Fibroblast of the aortic adventitia (primary cell): ENCODE data around the gene SASH3. TPM values are rescaled to one million over a fixed set of nuclear protein-coding genes. Genes with fewer than 3 reads are reported as not detected.

Source experiments
- DNase-seq: peaks from one replicate; pipeline ENCODE4 v3.0.0-alpha.2; 2010; ENCODE audit warnings: low read depth
- H3K4me3 ChIP-seq: 2 replicates; pipeline ENCODE4 v1.5.1; 2011; ENCODE audit warnings: low read depth, mild to moderate bottlenecking, control low read depth, low read length, moderate library complexity
- CTCF ChIP-seq: IDR thresholded peaks from 2 replicates; pipeline ENCODE4 v1.5.1; 2011; ENCODE audit warnings: mild to moderate bottlenecking, low read length, control low read depth, inconsistent platforms; ENCODE audit not compliant: insufficient read depth
- total RNA-seq: library from RNA; depleted of rRNA; stranded (reverse); fragments of >200 nt; gene quantifications from 2 replicates; pipeline ENCODE4 v1.2.3, GENCODE V29; 2012; ENCODE audit warnings: low replicate concordance

The SASH3 gene
- total RNA-seq, 1 donor: not detected

DNA sequence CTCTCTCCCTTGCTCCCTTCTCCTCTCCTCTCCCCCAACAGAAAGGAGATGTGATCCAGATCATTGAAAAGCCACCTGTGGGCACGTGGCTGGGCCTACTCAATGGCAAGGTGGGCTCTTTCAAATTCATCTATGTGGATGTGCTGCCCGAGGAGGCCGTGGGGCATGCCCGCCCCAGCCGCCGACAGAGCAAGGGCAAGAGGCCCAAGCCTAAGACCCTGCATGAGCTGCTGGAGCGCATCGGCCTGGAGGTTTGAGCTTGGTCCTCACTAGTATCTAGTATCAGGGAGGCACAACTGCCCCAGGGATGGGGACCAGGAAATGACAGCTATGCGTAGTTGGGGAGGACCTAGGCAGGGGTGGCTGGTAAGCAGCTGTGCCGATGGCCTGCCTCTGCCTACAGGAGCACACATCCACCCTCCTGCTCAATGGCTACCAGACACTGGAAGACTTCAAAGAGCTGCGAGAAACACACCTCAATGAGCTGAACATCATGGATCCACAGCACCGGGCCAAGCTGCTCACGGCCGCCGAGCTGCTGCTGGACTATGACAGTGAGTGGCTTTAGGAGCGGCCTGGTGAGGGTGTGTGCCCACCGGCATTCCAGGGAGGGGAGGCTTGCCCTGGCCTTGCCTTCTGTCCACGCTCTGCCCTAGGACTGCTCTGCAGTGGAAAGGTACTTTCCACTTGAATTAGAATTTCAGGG lies 13.0 kb downstream of the SASH3 start:
- no peak overlapping the region for H3K4me3 ChIP-seq
- TF ChIP-seq CTCF: no peak
- no peak for DNase-seq

GRCh38 chrX:129793604-129794191 lies 13.9 kb downstream of the SASH3 start:
- H3K4me3 ChIP-seq: no peak overlapping the region
- no peak for DNase-seq
- no peak for TF ChIP-seq CTCF

DNA sequence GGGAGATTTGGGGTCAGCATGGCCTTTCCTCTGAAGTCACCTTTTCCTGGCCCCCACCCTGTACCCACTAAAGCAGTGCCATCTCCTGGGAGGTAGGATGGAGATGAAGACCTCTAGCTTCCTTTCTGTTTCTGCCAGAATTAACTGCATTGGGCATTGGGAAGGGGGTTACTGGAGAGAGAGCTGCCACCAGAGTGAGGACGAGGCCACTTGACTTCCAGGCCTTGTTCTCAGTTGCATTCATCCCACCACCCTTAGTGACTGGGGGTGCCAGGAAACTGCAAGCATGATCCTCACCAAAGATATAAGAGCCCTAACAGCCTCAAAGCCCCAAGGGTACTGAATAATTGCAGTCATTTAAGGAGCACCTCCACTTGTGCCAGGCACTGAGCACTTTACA lies 15.8 kb downstream of the SASH3 start:
- DNase-seq: no peak

DNA sequence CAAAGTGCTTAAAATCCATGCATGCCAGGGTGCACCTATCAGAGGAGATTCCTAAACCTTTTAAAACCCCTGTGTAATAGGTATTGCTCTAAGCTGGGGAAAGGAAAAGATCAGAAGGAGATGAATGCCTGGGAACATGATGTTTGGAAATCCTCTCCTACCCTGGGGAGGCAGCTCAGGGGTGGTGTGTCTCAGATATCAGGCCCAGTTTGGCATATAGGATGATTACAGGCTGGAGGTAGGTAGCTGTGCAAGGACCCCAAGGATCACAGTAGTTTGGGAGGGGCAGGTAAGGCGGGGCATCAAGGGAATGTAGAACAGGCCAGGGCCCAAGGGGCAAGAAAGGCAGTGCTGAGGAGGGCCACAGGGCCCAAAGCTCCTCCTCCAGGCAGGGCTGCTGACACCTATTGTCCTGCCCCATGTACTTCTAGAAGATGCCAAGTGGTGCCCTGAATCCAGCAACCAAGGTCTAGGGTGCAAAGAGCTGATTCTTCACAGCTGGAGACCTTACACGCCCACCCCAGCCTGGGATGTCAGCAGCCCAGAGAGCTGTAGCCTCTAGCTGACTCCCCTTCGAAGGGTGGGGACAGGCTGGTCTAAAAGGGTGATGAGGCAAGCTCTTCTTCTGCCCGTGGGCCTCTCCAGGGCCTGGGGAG lies 17.6 kb downstream of the SASH3 start:
- no peak overlapping the region for H3K4me3 ChIP-seq
- DNase-seq: no peak
- no peak for TF ChIP-seq CTCF

More for the DNA sequence above, 15.8 kb downstream of the SASH3 start:
- TF ChIP-seq CTCF: no peak
- H3K4me3 ChIP-seq: no peak overlapping the region

- no peak overlapping the region for H3K4me3 ChIP-seq
- no peak for DNase-seq
- TF ChIP-seq CTCF: no peak
Measured at GRCh38 chrX:129798456-129798855, 18.7 kb downstream of the SASH3 start.

- TF ChIP-seq CTCF: no peak
- H3K4me3 ChIP-seq: no peak overlapping the region
- no peak for DNase-seq
Measured at GRCh38 chrX:129798888-129799287, 19.1 kb downstream of the SASH3 start.
